Activated CD4-positive, CD25-positive, alpha-beta regulatory T cell treated with anti-CD3 and anti-CD28 coated beads, Interleukin-2, amount 50 U/mL, for 72 hours (primary cell): Measurements from ENCODE around the gene SLC6A17.

ENCODE experiments used
- DNase-seq: peaks from one replicate; pipeline ENCODE4 v3.0.0; 2021

The SLC6A17 gene

GRCh38 chr1:110150330-110151174 is at the start of gene SLC6A17:
Gene SLC6A17 (plus strand): TSS chr1:110150494. CDS start chr1:110166930, 16,436 bp downstream.
- DNase-seq = peak; percentile 40

- DNase-seq = no peak
These were observed 48.2 kb upstream of the SLC6A17 start for GRCh38 chr1:110102081-110102480.

GRCh38 chr1:110106013-110106941 is 44.0 kb upstream of the SLC6A17 start:
- DNase-seq = peak; percentile 62

GRCh38 chr1:110107867-110108469 is 42.3 kb upstream of the SLC6A17 start:
- no peak for DNase-seq

- DNase-seq = no peak
These were observed 39.2 kb upstream of the SLC6A17 start for GRCh38 chr1:110111081-110111480.

GRCh38 chr1:110112143-110112542 is 38.2 kb upstream of the SLC6A17 start, which contains the start of gene UBL4B:
Gene UBL4B (plus strand): TSS chr1:110112443. CDS start chr1:110112535, 92 bp downstream.
- DNase-seq = no peak

GRCh38 chr1:110112656-110113055 is 37.6 kb upstream of the SLC6A17 start:
- DNase-seq = no peak

GRCh38 chr1:110113551-110113950 is 36.7 kb upstream of the SLC6A17 start:
- no peak for DNase-seq

- no peak for DNase-seq
These were observed 36.1 kb upstream of the SLC6A17 start for GRCh38 chr1:110114173-110114572.

- DNase-seq = no peak
These were observed 35.5 kb upstream of the SLC6A17 start for GRCh38 chr1:110114784-110115183.

GRCh38 chr1:110118636-110119396 is 31.5 kb upstream of the SLC6A17 start:
- DNase-seq = no peak

- no peak for DNase-seq
These were observed 30.5 kb upstream of the SLC6A17 start for GRCh38 chr1:110119843-110120242.

GRCh38 chr1:110120960-110121561 is 29.2 kb upstream of the SLC6A17 start:
- no peak for DNase-seq

GRCh38 chr1:110123224-110123623 is 27.1 kb upstream of the SLC6A17 start:
- DNase-seq = no peak

- DNase-seq = no peak
These were observed 24.5 kb upstream of the SLC6A17 start for GRCh38 chr1:110125810-110126209.

GRCh38 chr1:110130113-110130591 is 20.1 kb upstream of the SLC6A17 start:
- DNase-seq = no peak

- no peak for DNase-seq
These were observed 19.3 kb upstream of the SLC6A17 start for GRCh38 chr1:110130989-110131388.

- DNase-seq = no peak
These were observed 17.6 kb upstream of the SLC6A17 start for GRCh38 chr1:110132682-110133081.

- DNase-seq = no peak
These were observed 16.9 kb upstream of the SLC6A17 start for GRCh38 chr1:110133436-110133835.

GRCh38 chr1:110134050-110134595 is 16.2 kb upstream of the SLC6A17 start:
- no peak for DNase-seq

- no peak for DNase-seq
These were observed 15.0 kb upstream of the SLC6A17 start for GRCh38 chr1:110135246-110135645.
